PC-9 (cell line): Measurements from ENCODE around the gene PCP2. TPM values are rescaled to one million over a fixed set of nuclear protein-coding genes. Genes with fewer than 3 reads are reported as not detected.

Experiments used
- BruUV-seq: library from RNA; stranded (reverse); fragments of 400-500 nt; replicated peaks from 2 replicates; lab custom pipeline; 2021; lab: Mats Ljungman, UMichigan
- CTCF ChIA-PET: fragments of 300-600 bp; sonication (Branson Sonifier 250); formaldehyde crosslinking; loops from one replicate; lab custom pipeline; 2022; ENCODE audit warnings: antibody characterized with exemption; lab: Charles Lee
- POLR2A ChIA-PET: fragments of 300-600 bp; sonication (Branson Sonifier 250); formaldehyde crosslinking; loops from one replicate; lab custom pipeline; 2022; ENCODE audit warnings: antibody characterized with exemption; ENCODE audit not compliant: unreplicated experiment; lab: Charles Lee
- DNase-seq, 2 experiments: peaks; one replicate each; pipeline versions ENCODE4 v3.0.0 to v3.0.0-alpha.2; 2015 to 2022; ENCODE audit warnings: mixed read lengths in 1 of 2
- H2AFZ ChIP-seq: fragments of 200-600 bp; sonication (generic); 2 replicates; pipeline ENCODE4 v1.8.1; 2017; ENCODE audit warnings: antibody characterized with exemption
- H3F3A ChIP-seq: fragments of 200-600 bp; sonication (generic); 2 replicates; pipeline ENCODE4 v1.8.1; 2017; ENCODE audit warnings: antibody characterized with exemption, mild to moderate bottlenecking, low read depth; ENCODE audit not compliant: insufficient read depth
- H3K27ac ChIP-seq: fragments of 200-600 bp; sonication (generic); 2 replicates; pipeline ENCODE4 v1.6.1; 2016; ENCODE audit warnings: mixed run types
- H3K27me3 ChIP-seq: fragments of 200-600 bp; sonication (generic); 2 replicates; pipeline ENCODE4 v1.6.1; 2016; ENCODE audit warnings: low read depth, mixed run types; ENCODE audit not compliant: insufficient read depth
- H3K36me3 ChIP-seq: fragments of 200-600 bp; sonication (generic); 2 replicates; pipeline ENCODE4 v1.6.1; 2016; ENCODE audit warnings: low read depth, mixed run types
- H3K4me1 ChIP-seq: fragments of 200-600 bp; sonication (generic); replicated peaks from 2 replicates; pipeline ENCODE4 v1.6.1; 2016; ENCODE audit warnings: mixed run types; ENCODE audit not compliant: insufficient read depth
- H3K4me2 ChIP-seq: fragments of 200-600 bp; sonication (generic); 2 replicates; pipeline ENCODE4 v1.6.1; 2017; ENCODE audit warnings: mixed run types
- H3K4me3 ChIP-seq: fragments of 200-600 bp; sonication (generic); 2 replicates; pipeline ENCODE4 v1.6.1; 2016; ENCODE audit warnings: mixed run types
- H3K79me2 ChIP-seq: fragments of 200-600 bp; sonication (generic); 2 replicates; pipeline ENCODE4 v1.6.1; 2017; ENCODE audit warnings: low read depth, mixed run types
- H3K9me2 ChIP-seq: fragments of 200-600 bp; sonication (generic); 2 replicates; pipeline ENCODE4 v1.8.1; 2017; ENCODE audit warnings: mild to moderate bottlenecking; ENCODE audit not compliant: insufficient read depth
- H3K9me3 ChIP-seq: fragments of 200-600 bp; sonication (generic); 2 replicates; pipeline ENCODE4 v1.8.1; 2016; ENCODE audit warnings: low read depth; ENCODE audit not compliant: insufficient read depth
- H4K20me1 ChIP-seq: fragments of 200-600 bp; sonication (generic); 2 replicates; pipeline ENCODE4 v1.8.1; 2017; ENCODE audit not compliant: insufficient read depth
- CTCF ChIP-seq: fragments of 200-600 bp; sonication (generic); conservative IDR thresholded peaks from 2 replicates; pipeline ENCODE4 v1.6.1; 2017; ENCODE audit warnings: mixed run types, antibody characterized with exemption, mild to moderate bottlenecking, moderate library complexity
- EZH2 ChIP-seq: fragments of 200-600 bp; sonication (generic); IDR thresholded peaks from 2 replicates; pipeline ENCODE4 v1.8.0; 2017; ENCODE audit warnings: antibody characterized with exemption, low read depth
- intact Hi-C: fragments of 100-400 bp; cut with micrococcal nuclease; formaldehyde crosslinking; loops from one replicate; pipeline ENCODE4 v1.10.0; 2022; ENCODE audit not compliant: unreplicated experiment
- total RNA-seq: library from RNA; stranded (reverse); gene quantifications from 2 replicates; pipeline ENCODE4 v1.2.3, GENCODE V29; 2021

Gene PCP2
- total RNA-seq, 1 experiment from 2014 or later, result 0.92 TPM

- Histone ChIP-seq H4K20me1 (no peaks in the 10 kb centered on the region), H2AFZ (no peak overlapping the region), H3F3A (peaks cover 7% of the 10 kb centered on the region; the same call in 1 of the 2 replicates), H3K4me1 (peaks cover 16% of the 10 kb centered on the region; the same call in 1 of the 2 replicates), H3K4me3 (no peak overlapping the region), H3K4me2 (peak overlapping the region; percentile 51), H3K27me3 (peaks cover 56% of the 10 kb centered on the region), H3K9me2 (no peaks in the 10 kb centered on the region), H3K9me3 (0 out of 2 replicates have a peak, but pooled peaks cover 3% of the 10 kb centered on the region), H3K79me2 (peaks cover 7% of the 10 kb centered on the region), H3K27ac (no peak overlapping the region), H3K36me3 (no peaks in the 10 kb centered on the region)
- no TSS peak for BruUV-seq
- DNase-seq, result no peak
- intact Hi-C loops, result loop anchor here (10.0 kb wide), 2 partner anchors 248 to 322 kb away; partner anchors contain the start of genes CTXN1 and SNAPC2
- TF ChIP-seq CTCF (no peak), EZH2 (no peak)
- POLR2A ChIA-PET, result no interaction called here
- CTCF ChIA-PET, result no interaction called here
Measured at GRCh38 chr19:7676376-7676775, 42.9 kb upstream of the PCP2 start.

GRCh38 chr19:7674010-7675005 lies 40.8 kb upstream of the PCP2 start:
- no peaks in the 10 kb centered on the region for H4K20me1 ChIP-seq
- intact Hi-C loops, result loop anchor here (10.0 kb wide), 2 partner anchors 250 to 320 kb away; partner anchors contain the start of genes CTXN1 and SNAPC2
- H3K4me3 ChIP-seq, result no peak overlapping the region; the same call in 1 of the 2 replicates
- no peak for TF ChIP-seq CTCF
- TF ChIP-seq EZH2, result no peak
- H3K9me3 ChIP-seq, result 0 out of 2 replicates have a peak, but pooled peaks cover 3% of the 10 kb centered on the region
- POLR2A ChIA-PET, result no interaction called here
- peak; percentile 33 to 66 for DNase-seq
- no peaks in the 10 kb centered on the region for H3K36me3 ChIP-seq
- H3K4me1 ChIP-seq, result peaks cover 11% of the 10 kb centered on the region; the same call in 1 of the 2 replicates
- no TSS peak for BruUV-seq
- no peaks in the 10 kb centered on the region for H3K9me2 ChIP-seq
- H3K27me3 ChIP-seq, result peaks cover 73% of the 10 kb centered on the region
- H3K27ac ChIP-seq, result no peak overlapping the region
- H3K4me2 ChIP-seq, result peak overlapping the region; percentile 53
- CTCF ChIA-PET, result interaction anchor here (0.6 kb wide), 1 partner anchor 188 kb away, joined by 3 read pairs; no protein-coding TSS in a partner anchor
- H3F3A ChIP-seq, result peaks cover 7% of the 10 kb centered on the region; the same call in 1 of the 2 replicates
- 0 out of 2 replicates have a peak overlapping the region, but pooled peaks have one; percentile 18 for H2AFZ ChIP-seq
- no peaks in the 10 kb centered on the region for H3K79me2 ChIP-seq

- 0 out of 2 replicates have a peak, but pooled peaks cover 3% of the 10 kb centered on the region for H3K9me3 ChIP-seq
- H3K4me1 ChIP-seq, result peaks cover 11% of the 10 kb centered on the region; the same call in 1 of the 2 replicates
- no peaks in the 10 kb centered on the region for H4K20me1 ChIP-seq
- no peak overlapping the region for H3K4me3 ChIP-seq
- peaks cover 83% of the 10 kb centered on the region for H3K27me3 ChIP-seq
- no peak overlapping the region for H2AFZ ChIP-seq
- ChIA-PET POLR2A (interaction anchor here (0.7 kb wide), 1 partner anchor 1651 kb away, joined by 3 read pairs; no protein-coding TSS in a partner anchor), CTCF (no interaction called here)
- no peaks in the 10 kb centered on the region for H3K36me3 ChIP-seq
- DNase-seq, result no peak
- no peaks in the 10 kb centered on the region for H3K79me2 ChIP-seq
- no peak overlapping the region for H3K4me2 ChIP-seq
- H3K27ac ChIP-seq, result no peak overlapping the region
- no peaks in the 10 kb centered on the region for H3K9me2 ChIP-seq
- H3F3A ChIP-seq, result peaks cover 7% of the 10 kb centered on the region; the same call in 1 of the 2 replicates
- no peak for TF ChIP-seq CTCF
- no peak for TF ChIP-seq EZH2
- intact Hi-C loops, result loop anchor here (10.0 kb wide), 2 partner anchors 252 to 318 kb away; partner anchors contain the start of genes CTXN1 and SNAPC2
- BruUV-seq, result no TSS peak
Measured at GRCh38 chr19:7672522-7672921, 39.0 kb upstream of the PCP2 start.
